ENCODE data around the gene HEPHL1. TPM values are rescaled to one million over a fixed set of nuclear protein-coding genes. Genes with fewer than 3 reads are reported as not detected.

The HEPHL1 gene
- total and polyA plus RNA-seq, 2 donors (not counting 1 experiment from before 2014, with no cell fraction given) = not detected

GRCh38 chr11:94046796-94047195 lies 25.6 kb downstream of the HEPHL1 start:
- no peak overlapping the region for H3K4me2 ChIP-seq (ENCODE audit: extremely low read depth, insufficient read depth, low read length)
- no peaks in the 10 kb centered on the region for H3K79me2 ChIP-seq (ENCODE audit: control insufficient read depth, insufficient read depth, low read length)
- no peaks in the 10 kb centered on the region for H3K27me3 ChIP-seq (ENCODE audit: control insufficient read depth, insufficient read depth, low read length)
- no peaks in the 10 kb centered on the region for H3K36me3 ChIP-seq (ENCODE audit: control insufficient read depth, insufficient read depth, low read length)
- no peak overlapping the region for H3K27ac ChIP-seq (ENCODE audit: insufficient read depth, low read length)
- H3K4me3 ChIP-seq (replicated peaks in 1 of 4; ENCODE audit: control extremely low read depth in 1 of 4, insufficient read depth in 1 of 4, low read depth in 3 of 4, low read length in 4 of 4) = no peak overlapping the region
- no peaks in the 10 kb centered on the region for H3K4me1 ChIP-seq (ENCODE audit: control insufficient read depth, extremely low read depth, insufficient read depth, low read length)
- no peaks in the 10 kb centered on the region for H4K20me1 ChIP-seq (ENCODE audit: control insufficient read depth, extremely low read depth, insufficient read depth, low read length)
- H2AFZ ChIP-seq (ENCODE audit: low read length) = no peak overlapping the region
- H3K9me3 ChIP-seq (ENCODE audit: control insufficient read depth, insufficient read depth, low read depth, low read length) = no peaks in the 10 kb centered on the region
- no peak overlapping the region for H3K9ac ChIP-seq (ENCODE audit: insufficient read depth, low read length)
- TF ChIP-seq EZH2 (IDR thresholded peaks at IDR 0.05; ENCODE audit: low read length, missing control alignments) = no peak
- TF ChIP-seq CTCF (conservative IDR thresholded peaks at IDR 0.05 in 1 of 2, IDR thresholded peaks at IDR 0.05 in 1 of 2; ENCODE audit: low read depth in 1 of 2, low read length in 2 of 2) = no peak
- no peak for DNase-seq (ENCODE audit: low read depth in 2 of 2)

- H3K4me2 ChIP-seq (ENCODE audit: extremely low read depth, insufficient read depth, low read length) = no peak overlapping the region
- no peak for DNase-seq (ENCODE audit: low read depth in 2 of 2)
- no peak overlapping the region for H2AFZ ChIP-seq (ENCODE audit: low read length)
- TF ChIP-seq CTCF (conservative IDR thresholded peaks at IDR 0.05 in 1 of 2, IDR thresholded peaks at IDR 0.05 in 1 of 2; ENCODE audit: low read depth in 1 of 2, low read length in 2 of 2) = no peak
- TF ChIP-seq EZH2 (IDR thresholded peaks at IDR 0.05; ENCODE audit: low read length, missing control alignments) = no peak
- H3K79me2 ChIP-seq (ENCODE audit: control insufficient read depth, insufficient read depth, low read length) = no peaks in the 10 kb centered on the region
- no peak overlapping the region for H3K4me3 ChIP-seq (replicated peaks in 1 of 4; ENCODE audit: control extremely low read depth in 1 of 4, insufficient read depth in 1 of 4, low read depth in 3 of 4, low read length in 4 of 4)
- H3K9me3 ChIP-seq (ENCODE audit: control insufficient read depth, insufficient read depth, low read depth, low read length) = no peaks in the 10 kb centered on the region
- H3K9ac ChIP-seq (ENCODE audit: insufficient read depth, low read length) = no peak overlapping the region
- H3K27ac ChIP-seq (ENCODE audit: insufficient read depth, low read length) = no peak overlapping the region
- H3K27me3 ChIP-seq (ENCODE audit: control insufficient read depth, insufficient read depth, low read length) = no peaks in the 10 kb centered on the region
- H3K4me1 ChIP-seq (ENCODE audit: control insufficient read depth, extremely low read depth, insufficient read depth, low read length) = no peaks in the 10 kb centered on the region
- no peaks in the 10 kb centered on the region for H4K20me1 ChIP-seq (ENCODE audit: control insufficient read depth, extremely low read depth, insufficient read depth, low read length)
- H3K36me3 ChIP-seq (ENCODE audit: control insufficient read depth, insufficient read depth, low read length) = no peaks in the 10 kb centered on the region
Measured at GRCh38 chr11:94048032-94048709, 27.0 kb downstream of the HEPHL1 start.

- H3K4me3 ChIP-seq (replicated peaks in 1 of 4; ENCODE audit: control extremely low read depth in 1 of 4, insufficient read depth in 1 of 4, low read depth in 3 of 4, low read length in 4 of 4) = no peak overlapping the region
- no peaks in the 10 kb centered on the region for H3K36me3 ChIP-seq (ENCODE audit: control insufficient read depth, insufficient read depth, low read length)
- H3K9ac ChIP-seq (ENCODE audit: insufficient read depth, low read length) = no peak overlapping the region
- no peak overlapping the region for H3K27ac ChIP-seq (ENCODE audit: insufficient read depth, low read length)
- H3K4me2 ChIP-seq (ENCODE audit: extremely low read depth, insufficient read depth, low read length) = no peak overlapping the region
- no peaks in the 10 kb centered on the region for H3K79me2 ChIP-seq (ENCODE audit: control insufficient read depth, insufficient read depth, low read length)
- no peak for DNase-seq (ENCODE audit: low read depth in 2 of 2)
- H3K4me1 ChIP-seq (ENCODE audit: control insufficient read depth, extremely low read depth, insufficient read depth, low read length) = no peaks in the 10 kb centered on the region
- H3K27me3 ChIP-seq (ENCODE audit: control insufficient read depth, insufficient read depth, low read length) = no peaks in the 10 kb centered on the region
- H3K9me3 ChIP-seq (ENCODE audit: control insufficient read depth, insufficient read depth, low read depth, low read length) = no peaks in the 10 kb centered on the region
- H4K20me1 ChIP-seq (ENCODE audit: control insufficient read depth, extremely low read depth, insufficient read depth, low read length) = no peaks in the 10 kb centered on the region
- no peak for TF ChIP-seq CTCF (conservative IDR thresholded peaks at IDR 0.05 in 1 of 2, IDR thresholded peaks at IDR 0.05 in 1 of 2; ENCODE audit: low read depth in 1 of 2, low read length in 2 of 2)
- TF ChIP-seq EZH2 (IDR thresholded peaks at IDR 0.05; ENCODE audit: low read length, missing control alignments) = no peak
- H2AFZ ChIP-seq (ENCODE audit: low read length) = no peak overlapping the region
Measured at GRCh38 chr11:94049351-94049750, 28.2 kb downstream of the HEPHL1 start.
